ENCODE data around the gene ATP1B4. TPM values are rescaled to one million over a fixed set of nuclear protein-coding genes. Genes with fewer than 3 reads are reported as not detected.

The ATP1B4 gene
- total and polyA plus RNA-seq, 9 of the 15 experiments (the other 6 are each of a cell fraction or from before 2014, with no cell fraction given), result 0.04 to 0.18 TPM; not detected in 7

- TF ChIP-seq TARDBP (IDR thresholded peaks at IDR 0.05), result peak; percentile 82
- TF ChIP-seq PYGO2 (tag; IDR thresholded peaks at IDR 0.05), result peak; percentile 84
- no peak for TF ChIP-seq SRSF1 (IDR thresholded peaks at IDR 0.05; ENCODE audit: low read depth, low read length)
- peak; percentile 93 for TF ChIP-seq SOX6 (IDR thresholded peaks at IDR 0.05)
- no peak for TF ChIP-seq NFRKB (IDR thresholded peaks at IDR 0.05; ENCODE audit: low read depth)
- TF ChIP-seq ZNF232 (CRISPR knock-in tag; IDR thresholded peaks at IDR 0.05), result no peak
- TF ChIP-seq RBM15 (IDR thresholded peaks at IDR 0.05; ENCODE audit: insufficient read depth, low read length), result no peak
- peak in 1 of 2 experiments; percentile 72 for TF ChIP-seq AFF1 (IDR thresholded peaks at IDR 0.05; ENCODE audit: low read depth in 1 of 2, partially characterized antibody in 2 of 2)
- peak in 1 of 2 experiments; percentile 35; a peak in 1 of 4 replicates for TF ChIP-seq MAZ (CRISPR knock-in tag; conservative IDR thresholded peaks at IDR 0.05 in 1 of 2, IDR thresholded peaks at IDR 0.05 in 1 of 2)
- no peak for TF ChIP-seq ZSCAN29 (IDR thresholded peaks at IDR 0.05)
- TF ChIP-seq, protein P1, sequence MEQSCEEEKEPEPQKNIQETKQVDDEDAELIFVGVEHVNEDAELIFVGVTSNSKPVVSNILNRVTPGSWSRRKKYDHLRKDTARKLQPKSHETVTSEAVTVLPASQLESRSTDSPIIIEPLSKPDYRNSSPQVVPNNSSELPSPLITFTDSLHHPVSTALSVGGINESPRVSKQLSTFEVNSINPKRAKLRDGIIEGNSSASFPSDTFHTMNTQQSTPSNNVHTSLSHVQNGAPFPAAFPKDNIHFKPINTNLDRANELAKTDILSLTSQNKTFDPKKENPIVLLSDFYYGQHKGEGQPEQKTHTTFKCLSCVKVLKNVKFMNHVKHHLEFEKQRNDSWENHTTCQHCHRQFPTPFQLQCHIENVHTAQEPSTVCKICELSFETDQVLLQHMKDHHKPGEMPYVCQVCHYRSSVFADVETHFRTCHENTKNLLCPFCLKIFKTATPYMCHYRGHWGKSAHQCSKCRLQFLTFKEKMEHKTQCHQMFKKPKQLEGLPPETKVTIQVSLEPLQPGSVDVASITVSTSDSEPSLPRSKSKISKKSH (CRISPR knock-in tag; IDR thresholded peaks at IDR 0.05), result no peak
- TF ChIP-seq HDAC8 (tag; IDR thresholded peaks at IDR 0.05), result no peak
- TF ChIP-seq PHF8 (IDR thresholded peaks at IDR 0.05; ENCODE audit: borderline replicate concordance, low read length), result no peak
- TF ChIP-seq ELF4 (CRISPR knock-in tag; IDR thresholded peaks at IDR 0.05), result 0 out of 2 replicates have a peak, but pooled peaks have one; percentile 32
- peak; percentile 60; the same call in 1 of the 2 replicates for TF ChIP-seq MBD2 (IDR thresholded peaks at IDR 0.05; ENCODE audit: borderline replicate concordance, low read depth)
- TF ChIP-seq HES1 (IDR thresholded peaks at IDR 0.05; ENCODE audit: low read depth), result peak; percentile 87
- TF ChIP-seq ZNF347 (CRISPR knock-in tag; IDR thresholded peaks at IDR 0.05; ENCODE audit: low read depth), result no peak
- TF ChIP-seq SAFB2 (IDR thresholded peaks at IDR 0.05; ENCODE audit: borderline replicate concordance, low read depth, low read length, severe bottlenecking), result no peak
- TF ChIP-seq, protein P2, sequence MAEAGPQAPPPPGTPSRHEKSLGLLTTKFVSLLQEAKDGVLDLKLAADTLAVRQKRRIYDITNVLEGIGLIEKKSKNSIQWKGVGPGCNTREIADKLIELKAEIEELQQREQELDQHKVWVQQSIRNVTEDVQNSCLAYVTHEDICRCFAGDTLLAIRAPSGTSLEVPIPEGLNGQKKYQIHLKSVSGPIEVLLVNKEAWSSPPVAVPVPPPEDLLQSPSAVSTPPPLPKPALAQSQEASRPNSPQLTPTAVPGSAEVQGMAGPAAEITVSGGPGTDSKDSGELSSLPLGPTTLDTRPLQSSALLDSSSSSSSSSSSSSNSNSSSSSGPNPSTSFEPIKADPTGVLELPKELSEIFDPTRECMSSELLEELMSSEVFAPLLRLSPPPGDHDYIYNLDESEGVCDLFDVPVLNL (CRISPR knock-in tag; IDR thresholded peaks at IDR 0.05; ENCODE audit: low read depth), result no peak
- TF ChIP-seq ZNF398 (CRISPR knock-in tag; IDR thresholded peaks at IDR 0.05), result no peak
These were observed 27.3 kb upstream of the ATP1B4 start (continued) for GRCh38 chrX:120334603-120335002.
